GM23338 (cell line): ENCODE measurements around the gene ANKS1B. TPM values are rescaled to one million over a fixed set of nuclear protein-coding genes. Genes with fewer than 3 reads are reported as not detected.

Source experiments
- ATAC-seq: fragments of 200-7000 bp; cut with Tn5 transposase; 3 replicates; pipeline ENCODE4 v1.9.1; 2020
- DNase-seq: peaks from one replicate; pipeline ENCODE4 v3.0.0-alpha.2; 2015; ENCODE audit warnings: low spot score
- H2AFZ ChIP-seq: fragments of 200-600 bp; sonication (generic); 2 replicates; pipeline ENCODE4 v1.8.0; 2016; ENCODE audit warnings: antibody characterized with exemption, mild to moderate bottlenecking, moderate library complexity
- H3F3A ChIP-seq: fragments of 200-600 bp; sonication (generic); replicated peaks from 2 replicates; pipeline ENCODE4 v1.8.0; 2017; ENCODE audit warnings: antibody characterized with exemption, mixed run types, low read depth
- H3K27ac ChIP-seq: fragments of 200-600 bp; sonication (generic); 2 replicates; pipeline ENCODE4 v1.6.1; 2016; ENCODE audit warnings: low read depth
- H3K27me3 ChIP-seq: fragments of 200-600 bp; sonication (generic); 2 replicates; pipeline ENCODE4 v1.8.0; 2016; ENCODE audit warnings: mild to moderate bottlenecking, mixed run types, moderate library complexity; ENCODE audit not compliant: insufficient read depth
- H3K36me3 ChIP-seq: fragments of 200-600 bp; sonication (generic); 2 replicates; pipeline ENCODE4 v1.8.0; 2016; ENCODE audit warnings: mild to moderate bottlenecking; ENCODE audit not compliant: insufficient read depth
- H3K4me1 ChIP-seq: fragments of 200-600 bp; sonication (generic); 2 replicates; pipeline ENCODE4 v1.8.0; 2016; ENCODE audit warnings: mild to moderate bottlenecking, moderate library complexity; ENCODE audit not compliant: insufficient read depth
- H3K4me2 ChIP-seq: fragments of 200-600 bp; sonication (generic); 2 replicates; pipeline ENCODE4 v1.7.1; 2017; ENCODE audit warnings: mixed run types
- H3K4me3 ChIP-seq: fragments of 200-600 bp; sonication (generic); 2 replicates; pipeline ENCODE4 v1.6.1; 2016; ENCODE audit warnings: mixed run types
- H3K79me2 ChIP-seq: fragments of 200-600 bp; sonication (generic); replicated peaks from 2 replicates; pipeline ENCODE4 v1.8.0; 2017; ENCODE audit warnings: mild to moderate bottlenecking; ENCODE audit not compliant: insufficient read depth
- H3K9me2 ChIP-seq: fragments of 200-600 bp; sonication (generic); 2 replicates; pipeline ENCODE4 v1.8.0; 2017; ENCODE audit not compliant: insufficient read depth
- H4K20me1 ChIP-seq: fragments of 200-600 bp; sonication (generic); replicated peaks from 2 replicates; pipeline ENCODE4 v1.8.0; 2017; ENCODE audit warnings: mild to moderate bottlenecking; ENCODE audit not compliant: insufficient read depth
- H3K27ac Mint-ChIP-seq: 2 replicates; pipeline ENCODE4 v1.8.0; 2020; ENCODE audit warnings: inconsistent platforms, mild to moderate bottlenecking, moderate library complexity, mixed read lengths
- H3K27me3 Mint-ChIP-seq: 3 replicates; pipeline ENCODE4 v1.8.0; 2022; ENCODE audit warnings: low read depth, mild to moderate bottlenecking, moderate library complexity, mixed read lengths, inconsistent platforms; ENCODE audit not compliant: insufficient read depth, poor library complexity
- H3K36me3 Mint-ChIP-seq: 3 replicates; pipeline ENCODE4 v1.8.0; 2021; ENCODE audit warnings: low read depth, mild to moderate bottlenecking, inconsistent platforms, moderate library complexity, mixed read lengths
- H3K4me1 Mint-ChIP-seq: 3 replicates; pipeline ENCODE4 v1.8.0; 2020; ENCODE audit warnings: mild to moderate bottlenecking, inconsistent platforms, mixed read lengths
- H3K4me3 Mint-ChIP-seq: 3 replicates; pipeline ENCODE4 v1.8.0; 2021; ENCODE audit warnings: moderate library complexity, mild to moderate bottlenecking, inconsistent platforms, mixed read lengths
- H3K9me3 Mint-ChIP-seq: 3 replicates; pipeline ENCODE4 v1.8.0; 2020; ENCODE audit warnings: moderate library complexity, mild to moderate bottlenecking, inconsistent platforms, mixed read lengths
- CREB1 ChIP-seq: fragments of 250-450 bp; sonication (Bioruptor Pico); IDR thresholded peaks from 2 replicates; pipeline ENCODE4 v1.5.0; 2020; ENCODE audit warnings: low read depth, mild to moderate bottlenecking, moderate library complexity
- CTCF ChIP-seq, 2 experiments: fragments of 200-600 bp in 1 of 2; sonication (generic) in 1 of 2; conservative IDR thresholded peaks; 2 replicates each; pipeline versions ENCODE4 v1.5.1 to v1.6.1; 2016 to 2017; ENCODE audit warnings: antibody characterized with exemption in 2 of 2, low read depth in 2 of 2, mild to moderate bottlenecking in 2 of 2, moderate library complexity in 1 of 2
- ETS1 ChIP-seq: IDR thresholded peaks from 2 replicates; pipeline ENCODE4 v1.6.1; 2016; ENCODE audit warnings: antibody characterized with exemption
- EZH2 ChIP-seq: fragments of 200-600 bp; sonication (generic); IDR thresholded peaks from one replicate; pipeline ENCODE4 v1.8.0; 2017; ENCODE audit warnings: antibody characterized with exemption, mild to moderate bottlenecking, low read depth; ENCODE audit not compliant: unreplicated experiment
- EZH2phosphoT487 ChIP-seq: fragments of 200-600 bp; sonication (generic); IDR thresholded peaks from one replicate; pipeline ENCODE4 v1.8.1; 2018; ENCODE audit warnings: antibody characterized with exemption; ENCODE audit not compliant: unreplicated experiment
- JUNB ChIP-seq: IDR thresholded peaks from one replicate; pipeline ENCODE4 v1.6.1; 2016; ENCODE audit warnings: antibody characterized with exemption; ENCODE audit not compliant: unreplicated experiment
- NANOG ChIP-seq: IDR thresholded peaks from 2 replicates; pipeline ENCODE4 v1.6.1; 2016; ENCODE audit warnings: antibody characterized with exemption, borderline replicate concordance
- POLR2AphosphoS5 ChIP-seq: IDR thresholded peaks from 2 replicates; pipeline ENCODE4 v1.6.1; 2016; ENCODE audit warnings: antibody characterized with exemption, low read depth
- STAT1 ChIP-seq: IDR thresholded peaks from one replicate; pipeline ENCODE4 v1.6.1; 2016; ENCODE audit warnings: antibody characterized with exemption; ENCODE audit not compliant: unreplicated experiment
- ZNF114 ChIP-seq: fragments of 250-450 bp; sonication (Bioruptor Pico); IDR thresholded peaks from 2 replicates; pipeline ENCODE4 v1.5.0; 2020; ENCODE audit warnings: mild to moderate bottlenecking, moderate library complexity
- ZNF331 ChIP-seq: fragments of 250-450 bp; sonication (Bioruptor Pico); IDR thresholded peaks from 2 replicates; pipeline ENCODE4 v1.5.0; 2020; ENCODE audit warnings: low read depth, mild to moderate bottlenecking, moderate library complexity
- polyA plus RNA-seq: library from polyadenylated mRNA; unstranded; fragments of >200 nt; fragmentation: Nextera tagmentation; extraction: Ambion mirVana; gene quantifications from 2 replicates; pipeline ENCODE4 v1.2.1, GENCODE V29; 2016
- total RNA-seq: library from RNA; depleted of rRNA; stranded (reverse); fragments of >200 nt; shearing (Covaris generic); gene quantifications from 2 replicates; pipeline ENCODE4 v1.2.3, GENCODE V29; 2014

ANKS1B gene
- total and polyA plus RNA-seq, 2 experiments from 2014 or later, result 4.3 to 5.8 TPM

- Mint-ChIP-seq H3K4me1 (peaks cover 9% of the 10 kb centered on the region; the same call in 2 of the 3 replicates), H3K4me3 (no peak overlapping the region), H3K27ac (peak overlapping the region; percentile 25; the same call in 1 of the 2 replicates), H3K27me3 (no peaks in the 10 kb centered on the region), H3K36me3 (peaks cover 8% of the 10 kb centered on the region; the same call in 2 of the 3 replicates), H3K9me3 (no peaks in the 10 kb centered on the region; the same call in 2 of the 3 replicates)
- Histone ChIP-seq H3K79me2 (no peaks in the 10 kb centered on the region), H3K4me2 (no peak overlapping the region), H3K4me1 (peaks cover 8% of the 10 kb centered on the region; the same call in 1 of the 2 replicates), H3F3A (no peaks in the 10 kb centered on the region), H3K36me3 (0 out of 2 replicates have a peak, but pooled peaks cover 4% of the 10 kb centered on the region), H3K27me3 (no peaks in the 10 kb centered on the region), H3K27ac (no peak overlapping the region), H4K20me1 (no peaks in the 10 kb centered on the region), H3K9me2 (0 out of 2 replicates have a peak, but pooled peaks cover 11% of the 10 kb centered on the region), H3K4me3 (no peak overlapping the region), H2AFZ (no peak overlapping the region)
- TF ChIP-seq CTCF (conservative IDR thresholded peaks at IDR 0.05; ENCODE audit: low read depth in 2 of 2), result peak; percentile 29 to 38; a peak in 3 of 4 replicates
- TF ChIP-seq EZH2, result no peak
- no peak for TF ChIP-seq NANOG
- DNase-seq (peak; percentile 45), ATAC-seq (peak; percentile 76)
These were observed 847.4 kb downstream of the ANKS1B start for GRCh38 chr12:99137124-99137855.

- Histone ChIP-seq H3K36me3 (no peaks in the 10 kb centered on the region), H2AFZ (no peak overlapping the region), H3K27me3 (no peaks in the 10 kb centered on the region), H3K9me2 (0 out of 2 replicates have a peak, but pooled peaks cover 6% of the 10 kb centered on the region), H3F3A (no peaks in the 10 kb centered on the region), H4K20me1 (no peaks in the 10 kb centered on the region), H3K4me2 (no peak overlapping the region), H3K4me1 (peaks cover 12% of the 10 kb centered on the region; the same call in 1 of the 2 replicates), H3K27ac (no peak overlapping the region), H3K4me3 (no peak overlapping the region), H3K79me2 (no peaks in the 10 kb centered on the region)
- peaks cover 3% of the 10 kb centered on the region; the same call in 2 of the 3 replicates for H3K36me3 Mint-ChIP-seq
- H3K4me1 Mint-ChIP-seq, result peaks cover 9% of the 10 kb centered on the region; the same call in 2 of the 3 replicates
- H3K4me3 Mint-ChIP-seq, result no peak overlapping the region
- no peaks in the 10 kb centered on the region; the same call in 2 of the 3 replicates for H3K9me3 Mint-ChIP-seq
- H3K27ac Mint-ChIP-seq, result no peak overlapping the region
- H3K27me3 Mint-ChIP-seq, result no peaks in the 10 kb centered on the region
- ATAC-seq (no peak), DNase-seq (no peak)
- TF ChIP-seq POLR2AphosphoS5 (no peak), JUNB (no peak), ETS1 (no peak), STAT1 (no peak), EZH2 (no peak), ZNF114 (no peak), ZNF331 (CRISPR knock-in tag) (no peak), EZH2phosphoT487 (no peak), CTCF (conservative IDR thresholded peaks at IDR 0.05; ENCODE audit: low read depth in 2 of 2) (no peak), CREB1 (CRISPR knock-in tag) (no peak)
These were observed 848.2 kb downstream of the ANKS1B start for GRCh38 chr12:99136516-99136915.
